PC-3 (cell line): ENCODE measurements around the gene KCNQ4. TPM values are rescaled to one million over a fixed set of nuclear protein-coding genes. Genes with fewer than 3 reads are reported as not detected.

ENCODE experiments used
- ATAC-seq: fragments of 200-7000 bp; cut with Tn5 transposase; 2 replicates; pipeline ENCODE4 v1.9.1; 2020; ENCODE audit warnings: mild to moderate bottlenecking, moderate library complexity
- BruUV-seq: library from RNA; stranded (reverse); fragments of 400-500 nt; replicated peaks from 2 replicates; lab custom pipeline; 2021; lab: Mats Ljungman, UMichigan
- CTCF ChIA-PET: fragments of 300-600 bp; sonication (Branson Sonifier 250); formaldehyde crosslinking; loops from one replicate; lab custom pipeline; 2022; ENCODE audit warnings: antibody characterized with exemption; lab: Charles Lee
- POLR2A ChIA-PET: fragments of 300-600 bp; sonication (Branson Sonifier 250); formaldehyde crosslinking; loops from one replicate; lab custom pipeline; 2022; ENCODE audit warnings: antibody characterized with exemption; ENCODE audit not compliant: unreplicated experiment; lab: Charles Lee
- DNase-seq: peaks from one replicate; pipeline ENCODE4 v3.0.0-alpha.2; 2015
- H2AFZ ChIP-seq: fragments of 300-600 bp; sonication (generic); 2 replicates; pipeline ENCODE4 v1.6.0; 2016; ENCODE audit warnings: antibody characterized with exemption, low read length
- H3F3A ChIP-seq: fragments of 300-600 bp; sonication (generic); one replicate; pipeline ENCODE4 v1.6.0; 2017; ENCODE audit warnings: antibody characterized with exemption, low read length, control low read depth, mild to moderate bottlenecking; ENCODE audit not compliant: unreplicated experiment
- H3K27ac ChIP-seq: fragments of 300-600 bp; sonication (generic); 2 replicates; pipeline ENCODE4 v1.5.1; 2016; ENCODE audit warnings: mild to moderate bottlenecking, low read length
- H3K27me3 ChIP-seq: fragments of 300-600 bp; sonication (generic); 2 replicates; pipeline ENCODE4 v1.6.1; 2016; ENCODE audit warnings: low read length, mixed read lengths
- H3K36me3 ChIP-seq: fragments of 300-600 bp; sonication (generic); 2 replicates; pipeline ENCODE4 v1.6.1; 2016; ENCODE audit warnings: low read depth, mixed run types, low read length, mixed read lengths
- H3K4me1 ChIP-seq: fragments of 300-600 bp; sonication (generic); 2 replicates; pipeline ENCODE4 v1.5.1; 2016; ENCODE audit warnings: low read length; ENCODE audit not compliant: insufficient read depth
- H3K4me2 ChIP-seq: fragments of 300-600 bp; sonication (generic); 2 replicates; pipeline ENCODE4 v1.6.0; 2016; ENCODE audit warnings: low read length
- H3K4me3 ChIP-seq: fragments of 300-600 bp; sonication (generic); 2 replicates; pipeline ENCODE4 v1.5.1; 2016; ENCODE audit warnings: mild to moderate bottlenecking, low read length, mixed read lengths
- H3K79me2 ChIP-seq: fragments of 300-600 bp; sonication (generic); 2 replicates; pipeline ENCODE4 v1.6.1; 2017; ENCODE audit warnings: low read length, mixed read lengths
- H3K9ac ChIP-seq: fragments of 300-600 bp; sonication (generic); 2 replicates; pipeline ENCODE4 v1.6.0; 2016; ENCODE audit warnings: mild to moderate bottlenecking, low read length
- H3K9me2 ChIP-seq: fragments of 300-600 bp; sonication (generic); replicated peaks from 2 replicates; pipeline ENCODE4 v1.6.1; 2016; ENCODE audit warnings: mixed run types, low read length, mixed read lengths
- H3K9me3 ChIP-seq: fragments of 300-600 bp; sonication (generic); 2 replicates; pipeline ENCODE4 v1.6.1; 2016; ENCODE audit warnings: low read length, mixed read lengths
- H4K20me1 ChIP-seq: fragments of 300-600 bp; sonication (generic); 2 replicates; pipeline ENCODE4 v1.6.1; 2016; ENCODE audit warnings: low read length, mixed read lengths
- CTCF ChIP-seq: fragments of 300-600 bp; sonication (generic); conservative IDR thresholded peaks from 2 replicates; pipeline ENCODE4 v1.5.1; 2017; ENCODE audit warnings: antibody characterized with exemption, low read depth, mild to moderate bottlenecking, low read length
- EZH2 ChIP-seq: fragments of 300-600 bp; sonication (generic); IDR thresholded peaks from one replicate; pipeline ENCODE4 v1.6.1; 2017; ENCODE audit warnings: antibody characterized with exemption, mild to moderate bottlenecking, low read length; ENCODE audit not compliant: unreplicated experiment
- EZH2phosphoT487 ChIP-seq: fragments of 300-600 bp; sonication (generic); IDR thresholded peaks from 2 replicates; pipeline ENCODE4 v1.6.1; 2018; ENCODE audit warnings: mild to moderate bottlenecking, antibody characterized with exemption, low read length, borderline replicate concordance
- intact Hi-C: fragments of 100-400 bp; cut with micrococcal nuclease; formaldehyde crosslinking; loops from 2 replicates; pipeline ENCODE4 v1.9.0; 2023
- total RNA-seq: library from RNA; depleted of rRNA; stranded (reverse); fragments of >200 nt; gene quantifications from 2 replicates; pipeline ENCODE4 v1.2.3, GENCODE V29; 2014

Gene KCNQ4
- total RNA-seq, 1 experiment from 2014 or later, result 2.5 TPM

GRCh38 chr1:40857737-40858136, 74.2 kb downstream of the KCNQ4 start:
- Histone ChIP-seq H3K79me2 (no peaks in the 10 kb centered on the region), H3F3A (no peaks in the 10 kb centered on the region), H4K20me1 (no peaks in the 10 kb centered on the region), H3K4me2 (no peak overlapping the region), H3K4me1 (peaks cover 13% of the 10 kb centered on the region), H3K36me3 (no peaks in the 10 kb centered on the region), H2AFZ (no peak overlapping the region), H3K4me3 (no peak overlapping the region), H3K9ac (no peak overlapping the region), H3K27ac (no peak overlapping the region), H3K9me3 (no peaks in the 10 kb centered on the region), H3K27me3 (no peaks in the 10 kb centered on the region), H3K9me2 (no peaks in the 10 kb centered on the region)
- ChIA-PET CTCF (no interaction called here), POLR2A (interaction anchor here (1.1 kb wide), 1 partner anchor 19 kb away, joined by 3 read pairs; no protein-coding TSS in a partner anchor)
- no TSS peak for BruUV-seq
- no peak for DNase-seq
- no peak for ATAC-seq
- TF ChIP-seq CTCF (no peak), EZH2phosphoT487 (no peak), EZH2 (no peak)
- intact Hi-C loops, result no loop called here

GRCh38 chr1:40858856-40859416, 75.3 kb downstream of the KCNQ4 start:
- Histone ChIP-seq H3K27ac (no peak overlapping the region), H3K9me3 (no peaks in the 10 kb centered on the region), H3K9ac (no peak overlapping the region), H2AFZ (no peak overlapping the region), H3K27me3 (no peaks in the 10 kb centered on the region), H3F3A (no peaks in the 10 kb centered on the region), H3K4me3 (no peak overlapping the region), H3K9me2 (no peaks in the 10 kb centered on the region), H3K4me1 (peaks cover 7% of the 10 kb centered on the region), H3K36me3 (no peaks in the 10 kb centered on the region), H3K4me2 (no peak overlapping the region), H4K20me1 (no peaks in the 10 kb centered on the region), H3K79me2 (no peaks in the 10 kb centered on the region)
- ChIA-PET POLR2A (no interaction called here), CTCF (no interaction called here)
- DNase-seq (no peak), ATAC-seq (no peak)
- no peak for TF ChIP-seq CTCF
- TF ChIP-seq EZH2phosphoT487, result no peak
- no TSS peak for BruUV-seq
- intact Hi-C loops, result no loop called here

GRCh38 chr1:40860706-40861223, 77.2 kb downstream of the KCNQ4 start:
- ATAC-seq, result no peak
- intact Hi-C loops, result no loop called here
- Histone ChIP-seq H3K4me2 (no peak overlapping the region), H3K9ac (no peak overlapping the region), H3K9me3 (no peaks in the 10 kb centered on the region), H3K79me2 (no peaks in the 10 kb centered on the region), H3K36me3 (no peaks in the 10 kb centered on the region), H3F3A (no peaks in the 10 kb centered on the region), H3K27me3 (no peaks in the 10 kb centered on the region), H3K9me2 (no peaks in the 10 kb centered on the region), H4K20me1 (no peaks in the 10 kb centered on the region), H3K4me1 (peaks cover 7% of the 10 kb centered on the region), H2AFZ (no peak overlapping the region), H3K4me3 (no peak overlapping the region), H3K27ac (no peak overlapping the region)
- TF ChIP-seq EZH2, result no peak
- no peak for TF ChIP-seq EZH2phosphoT487
- TF ChIP-seq CTCF, result no peak
- TSS peak; percentile 77 for BruUV-seq
- CTCF ChIA-PET, result no interaction called here
- POLR2A ChIA-PET, result no interaction called here
- DNase-seq, result no peak
